ENCODE results near the gene DDAH1. TPM values are rescaled to one million over a fixed set of nuclear protein-coding genes. Genes with fewer than 3 reads are reported as not detected.

Gene DDAH1
- total RNA-seq, 1 donor from 2014 or later: 10.3 TPM

GRCh38 chr1:85330711-85331290, 134.2 kb downstream of the DDAH1 start:
- Histone ChIP-seq H3K9me3 (no peaks in the 10 kb centered on the region), H3K4me1 (peaks cover 16% of the 10 kb centered on the region), H3K27me3 (no peaks in the 10 kb centered on the region), H3K27ac (peak overlapping the region; percentile 41), H3K4me3 (no peak overlapping the region), H3K36me3 (no peaks in the 10 kb centered on the region)
- intact Hi-C loops (cut with DNase I): no loop called here
- DNase-seq (ENCODE audit: extremely low spot score in 2 of 2): no peak
- no peak for TF ChIP-seq POLR2A (IDR thresholded peaks at IDR 0.05)
- no peak for TF ChIP-seq POLR2AphosphoS5 (IDR thresholded peaks at IDR 0.05; ENCODE audit: insufficient read depth in 1 of 2, low read depth in 1 of 2)
- TF ChIP-seq CTCF (IDR thresholded peaks at IDR 0.05): no peak

DNA sequence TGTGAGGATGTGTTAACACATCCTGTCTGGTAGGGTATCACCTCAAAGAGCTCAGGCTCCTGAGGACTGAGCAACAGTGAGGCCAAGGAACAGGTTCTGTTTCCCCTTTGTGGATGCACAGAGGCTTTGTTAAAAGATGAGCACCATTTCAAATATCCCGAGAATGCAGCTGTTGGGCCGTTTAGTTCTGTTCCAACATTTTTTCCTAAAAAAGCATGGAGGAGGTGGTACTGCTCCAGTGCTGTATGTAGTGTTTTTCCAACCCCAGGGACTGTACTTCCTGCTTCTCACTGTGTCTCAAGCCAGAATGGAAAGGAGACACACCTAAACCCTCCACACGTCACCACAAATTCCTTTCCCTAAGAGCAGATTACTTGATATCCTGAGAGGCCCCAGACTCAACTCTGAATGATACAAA, 134.7 kb downstream of the DDAH1 start:
- Histone ChIP-seq H3K27me3 (no peaks in the 10 kb centered on the region), H3K36me3 (no peaks in the 10 kb centered on the region), H3K4me1 (peaks cover 16% of the 10 kb centered on the region), H3K27ac (peak overlapping the region; percentile 41), H3K4me3 (no peak overlapping the region), H3K9me3 (no peaks in the 10 kb centered on the region)
- intact Hi-C loops (cut with DNase I): no loop called here
- no peak for TF ChIP-seq POLR2A (IDR thresholded peaks at IDR 0.05)
- TF ChIP-seq CTCF (IDR thresholded peaks at IDR 0.05): no peak
- no peak for TF ChIP-seq POLR2AphosphoS5 (IDR thresholded peaks at IDR 0.05; ENCODE audit: insufficient read depth in 1 of 2, low read depth in 1 of 2)
- DNase-seq (ENCODE audit: extremely low spot score in 2 of 2): no peak

- no peaks in the 10 kb centered on the region for H3K9me3 ChIP-seq
- H3K4me1 ChIP-seq: peaks cover 16% of the 10 kb centered on the region
- no peak overlapping the region for H3K27ac ChIP-seq
- no peaks in the 10 kb centered on the region for H3K27me3 ChIP-seq
- no peak overlapping the region for H3K4me3 ChIP-seq
- intact Hi-C loops (cut with DNase I): no loop called here
- DNase-seq (ENCODE audit: extremely low spot score in 2 of 2): no peak
- no peaks in the 10 kb centered on the region for H3K36me3 ChIP-seq
- TF ChIP-seq POLR2A (IDR thresholded peaks at IDR 0.05) (no peak), POLR2AphosphoS5 (IDR thresholded peaks at IDR 0.05; ENCODE audit: insufficient read depth in 1 of 2, low read depth in 1 of 2) (no peak), CTCF (IDR thresholded peaks at IDR 0.05) (no peak)
Observed at GRCh38 chr1:85328713-85329397, 136.1 kb downstream of the DDAH1 start.

DNA sequence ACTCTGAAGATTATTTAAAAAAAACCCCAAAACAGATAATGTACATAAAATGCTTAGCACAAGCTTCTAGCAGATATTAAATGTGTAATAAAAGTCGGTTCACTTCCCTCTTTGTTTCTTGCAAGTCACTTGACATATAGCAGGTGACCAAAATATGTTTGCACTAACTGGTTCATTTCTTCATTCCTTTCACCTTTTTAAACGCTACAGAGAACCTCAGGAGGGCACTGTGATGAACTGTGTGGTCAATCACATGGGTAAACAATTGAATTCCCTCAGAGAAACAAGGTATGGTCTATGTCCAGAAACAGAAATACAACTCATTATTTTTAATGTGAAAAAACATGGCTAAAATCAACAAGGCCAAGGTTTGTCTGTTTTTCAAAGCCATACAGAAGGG, 137.2 kb downstream of the DDAH1 start:
- Histone ChIP-seq H3K36me3 (no peaks in the 10 kb centered on the region), H3K27ac (no peak overlapping the region), H3K4me3 (no peak overlapping the region), H3K4me1 (peaks cover 16% of the 10 kb centered on the region), H3K9me3 (no peaks in the 10 kb centered on the region), H3K27me3 (no peaks in the 10 kb centered on the region)
- DNase-seq (ENCODE audit: extremely low spot score in 2 of 2): no peak
- TF ChIP-seq POLR2AphosphoS5 (IDR thresholded peaks at IDR 0.05; ENCODE audit: insufficient read depth in 1 of 2, low read depth in 1 of 2): no peak
- TF ChIP-seq POLR2A (IDR thresholded peaks at IDR 0.05): no peak
- TF ChIP-seq CTCF (IDR thresholded peaks at IDR 0.05): no peak
- intact Hi-C loops (cut with DNase I): no loop called here

DNA sequence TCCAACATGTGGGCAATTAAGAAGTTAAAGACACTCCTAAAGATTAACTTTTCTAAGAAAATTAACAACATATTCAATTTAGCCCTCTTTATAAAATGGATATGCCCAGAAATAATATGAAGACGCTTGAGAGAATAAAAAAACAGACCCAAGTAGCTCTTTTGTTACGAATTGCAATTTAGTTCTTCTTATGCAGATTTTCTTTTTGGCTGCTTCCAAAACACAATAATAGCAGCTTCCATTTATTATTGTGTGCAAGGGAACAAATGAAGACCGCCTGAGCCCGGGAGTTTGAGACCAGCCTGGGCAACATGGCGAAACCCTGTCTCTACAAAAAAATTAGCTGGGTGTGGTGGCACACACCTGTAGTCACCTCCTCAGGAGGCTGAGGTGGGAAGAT, 138.1 kb downstream of the DDAH1 start:
- intact Hi-C loops (cut with DNase I): no loop called here
- no peak for TF ChIP-seq CTCF (IDR thresholded peaks at IDR 0.05)
- no peak for TF ChIP-seq POLR2A (IDR thresholded peaks at IDR 0.05)
- TF ChIP-seq POLR2AphosphoS5 (IDR thresholded peaks at IDR 0.05; ENCODE audit: insufficient read depth in 1 of 2, low read depth in 1 of 2): no peak
- H3K36me3 ChIP-seq: no peaks in the 10 kb centered on the region
- DNase-seq (ENCODE audit: extremely low spot score in 2 of 2): no peak
- no peaks in the 10 kb centered on the region for H3K9me3 ChIP-seq
- no peak overlapping the region for H3K4me3 ChIP-seq
- no peak overlapping the region for H3K27ac ChIP-seq
- no peaks in the 10 kb centered on the region for H3K27me3 ChIP-seq
- H3K4me1 ChIP-seq: peaks cover 16% of the 10 kb centered on the region

All from vagina (tissue), 2 donors.